GM18499 (cell line): Measurements from ENCODE around the gene MT1A.
"Not testable (repeated sequence)": the region's sequence is repeated elsewhere in the genome, so short reads cannot be mapped to it uniquely, and the experiment has no call there.

ENCODE experiments used
- ATAC-seq: cut with Tn5 transposase; IDR thresholded peaks from one replicate; pipeline ENCODE4 v1.9.1; 2021; ENCODE audit warnings: moderate number of reproducible peaks; ENCODE audit not compliant: insufficient read depth, unreplicated experiment

The MT1A gene

GRCh38 chr16:56649820-56650219, 11.4 kb downstream of the MT1A start:
- no peak for ATAC-seq

- no peak for ATAC-seq
Measured at GRCh38 chr16:56651586-56651985, 13.1 kb downstream of the MT1A start, which contains the start of gene MT1B. MT1B (plus strand) TSS chr16:56651886; CDS start chr16:56651954, 68 bp downstream.

- no peak for ATAC-seq
Measured at GRCh38 chr16:56652600-56652999, 14.1 kb downstream of the MT1A start.

GRCh38 chr16:56653218-56653617, 14.8 kb downstream of the MT1A start:
- no peak for ATAC-seq

- ATAC-seq: no peak
Measured at GRCh38 chr16:56657555-56658326, 19.3 kb downstream of the MT1A start, which contains the start of gene MT1F. MT1F (plus strand) TSS chr16:56657959; CDS start chr16:56658059, 100 bp downstream.

GRCh38 chr16:56658327-56658875, 19.9 kb downstream of the MT1A start:
- no peak for ATAC-seq

GRCh38 chr16:56662357-56663354, 24.2 kb downstream of the MT1A start:
- ATAC-seq: no peak

- ATAC-seq: no peak
Measured at GRCh38 chr16:56664506-56664905, 26.0 kb downstream of the MT1A start.

GRCh38 chr16:56665286-56666261, 27.1 kb downstream of the MT1A start:
- not testable (repeated sequence) for ATAC-seq

GRCh38 chr16:56667581-56668571, 29.4 kb downstream of the MT1A start, which contains the start of gene MT1G:
MT1G (minus strand) TSS chr16:56668065; CDS start chr16:56667993, 72 bp downstream.
- ATAC-seq: no peak

GRCh38 chr16:56669005-56669839, 30.8 kb downstream of the MT1A start, which contains the start of gene MT1H:
MT1H (plus strand) TSS chr16:56669814; CDS start chr16:56669885, 71 bp downstream.
- no peak for ATAC-seq

- ATAC-seq: no peak
Measured at GRCh38 chr16:56669840-56670619, 31.6 kb downstream of the MT1A start.

- ATAC-seq: no peak
Measured at GRCh38 chr16:56670620-56670934, 32.1 kb downstream of the MT1A start.

GRCh38 chr16:56671691-56672090, 33.2 kb downstream of the MT1A start:
- ATAC-seq: not testable (repeated sequence)

- not testable (repeated sequence) for ATAC-seq
Measured at GRCh38 chr16:56672171-56672570, 33.7 kb downstream of the MT1A start.

GRCh38 chr16:56672761-56673536, 34.5 kb downstream of the MT1A start:
- no peak for ATAC-seq
